ENCODE measurements around the gene PTPN3.

DNA sequence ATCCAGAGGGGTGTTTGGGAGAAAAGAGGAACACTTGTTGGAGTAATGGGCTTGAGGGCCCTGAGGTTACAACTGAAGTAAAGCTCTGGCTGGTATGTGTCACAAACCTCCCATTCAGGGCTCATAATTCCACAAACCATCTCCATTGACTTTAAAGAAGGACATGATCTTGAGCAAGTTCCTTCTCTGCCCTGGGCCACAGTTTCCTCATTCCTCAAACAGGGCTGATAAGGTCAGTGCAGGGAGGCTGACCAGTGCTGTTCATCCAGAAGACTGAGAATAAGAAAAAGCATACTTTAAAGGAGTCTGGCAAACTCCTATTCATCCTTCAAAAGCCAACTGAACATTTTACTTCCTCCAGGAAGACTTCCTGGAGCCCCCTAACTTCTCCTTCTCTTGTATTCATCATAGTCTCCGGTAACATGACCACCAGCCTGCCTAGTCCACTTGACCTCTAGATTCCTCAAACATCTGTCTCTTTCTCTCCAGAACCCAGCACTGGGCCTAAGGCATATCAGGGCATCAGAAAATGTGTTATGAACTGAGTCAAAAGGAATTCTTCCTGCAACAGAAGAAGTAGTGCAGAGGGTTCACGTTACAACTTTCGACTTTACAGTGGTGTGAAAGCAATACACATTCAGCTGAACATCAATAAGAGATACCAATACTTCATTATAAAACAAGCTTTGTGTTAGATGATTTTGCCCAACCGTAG is 20.7 kb upstream of the PTPN3 start:
- no peak for TF ChIP-seq EZH2 (IDR thresholded peaks at IDR 0.05; ENCODE audit: borderline replicate concordance, low read depth, low read length, poor library complexity, severe bottlenecking)
- TF ChIP-seq, protein P1, sequence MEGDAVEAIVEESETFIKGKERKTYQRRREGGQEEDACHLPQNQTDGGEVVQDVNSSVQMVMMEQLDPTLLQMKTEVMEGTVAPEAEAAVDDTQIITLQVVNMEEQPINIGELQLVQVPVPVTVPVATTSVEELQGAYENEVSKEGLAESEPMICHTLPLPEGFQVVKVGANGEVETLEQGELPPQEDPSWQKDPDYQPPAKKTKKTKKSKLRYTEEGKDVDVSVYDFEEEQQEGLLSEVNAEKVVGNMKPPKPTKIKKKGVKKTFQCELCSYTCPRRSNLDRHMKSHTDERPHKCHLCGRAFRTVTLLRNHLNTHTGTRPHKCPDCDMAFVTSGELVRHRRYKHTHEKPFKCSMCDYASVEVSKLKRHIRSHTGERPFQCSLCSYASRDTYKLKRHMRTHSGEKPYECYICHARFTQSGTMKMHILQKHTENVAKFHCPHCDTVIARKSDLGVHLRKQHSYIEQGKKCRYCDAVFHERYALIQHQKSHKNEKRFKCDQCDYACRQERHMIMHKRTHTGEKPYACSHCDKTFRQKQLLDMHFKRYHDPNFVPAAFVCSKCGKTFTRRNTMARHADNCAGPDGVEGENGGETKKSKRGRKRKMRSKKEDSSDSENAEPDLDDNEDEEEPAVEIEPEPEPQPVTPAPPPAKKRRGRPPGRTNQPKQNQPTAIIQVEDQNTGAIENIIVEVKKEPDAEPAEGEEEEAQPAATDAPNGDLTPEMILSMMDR (conservative IDR thresholded peaks at IDR 0.05; ENCODE audit: low read depth, low read length) = no peak
